OCI-LY1 (cell line): ENCODE measurements around the gene CD300LB.

Source experiments
- EZH2 ChIP-seq: fragments of 200-600 bp; sonication (generic), shearing (Covaris generic); IDR thresholded peaks from 2 replicates; pipeline ENCODE4 v1.8.0; 2017; ENCODE audit warnings: borderline replicate concordance, mixed run types, mild to moderate bottlenecking, antibody characterized with exemption, low read length, moderate library complexity, mixed read lengths
- TF ChIP-seq, protein P1 (sequence below): fragments of 200-600 bp; sonication (generic), shearing (Covaris generic); IDR thresholded peaks from 2 replicates; pipeline ENCODE4 v1.5.1; 2017; ENCODE audit warnings: mild to moderate bottlenecking, antibody characterized with exemption, low read length, moderate library complexity, mixed read lengths

DNA sequence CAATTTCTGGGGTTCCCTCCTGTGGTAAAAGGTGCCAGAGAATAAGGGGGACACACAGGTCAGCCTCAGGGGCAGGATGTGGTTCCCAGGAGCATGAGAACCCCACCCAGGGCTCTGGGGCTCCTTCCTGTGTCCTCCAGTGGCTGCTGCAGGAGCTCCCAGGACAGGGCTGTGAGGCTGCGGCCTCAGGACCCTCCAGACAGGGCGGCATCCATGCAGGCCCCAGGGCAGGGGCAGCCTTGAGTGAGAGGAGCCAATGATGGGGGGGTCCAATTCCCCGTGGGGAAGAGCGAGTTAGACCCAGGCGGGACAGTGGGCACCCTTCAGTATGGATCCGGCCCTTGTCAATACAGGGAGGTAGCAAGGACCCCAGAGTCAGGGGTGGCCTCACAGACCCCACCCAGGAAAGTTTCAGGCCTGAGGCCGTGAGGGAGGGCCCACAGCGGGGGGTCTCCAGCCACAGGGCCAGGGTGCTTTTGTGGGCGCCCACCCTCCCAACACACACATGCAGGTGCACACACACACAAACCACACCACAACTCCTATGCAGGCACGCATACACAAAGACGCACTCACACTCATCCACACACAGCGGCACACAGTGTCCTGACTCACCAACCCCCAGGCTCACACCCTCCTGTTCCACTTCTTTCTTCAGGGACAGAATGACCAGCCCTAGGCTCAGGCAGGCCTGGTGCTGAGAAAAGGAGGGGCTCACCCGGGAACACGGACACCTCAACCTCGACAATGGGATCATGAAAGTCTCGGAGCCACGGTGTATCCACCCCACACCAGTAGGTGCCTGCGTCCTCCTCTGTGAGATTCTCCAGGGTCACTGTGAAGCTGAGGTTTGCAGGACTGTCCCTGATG lies 12.9 kb upstream of the CD300LB start:
- TF ChIP-seq, protein P1, sequence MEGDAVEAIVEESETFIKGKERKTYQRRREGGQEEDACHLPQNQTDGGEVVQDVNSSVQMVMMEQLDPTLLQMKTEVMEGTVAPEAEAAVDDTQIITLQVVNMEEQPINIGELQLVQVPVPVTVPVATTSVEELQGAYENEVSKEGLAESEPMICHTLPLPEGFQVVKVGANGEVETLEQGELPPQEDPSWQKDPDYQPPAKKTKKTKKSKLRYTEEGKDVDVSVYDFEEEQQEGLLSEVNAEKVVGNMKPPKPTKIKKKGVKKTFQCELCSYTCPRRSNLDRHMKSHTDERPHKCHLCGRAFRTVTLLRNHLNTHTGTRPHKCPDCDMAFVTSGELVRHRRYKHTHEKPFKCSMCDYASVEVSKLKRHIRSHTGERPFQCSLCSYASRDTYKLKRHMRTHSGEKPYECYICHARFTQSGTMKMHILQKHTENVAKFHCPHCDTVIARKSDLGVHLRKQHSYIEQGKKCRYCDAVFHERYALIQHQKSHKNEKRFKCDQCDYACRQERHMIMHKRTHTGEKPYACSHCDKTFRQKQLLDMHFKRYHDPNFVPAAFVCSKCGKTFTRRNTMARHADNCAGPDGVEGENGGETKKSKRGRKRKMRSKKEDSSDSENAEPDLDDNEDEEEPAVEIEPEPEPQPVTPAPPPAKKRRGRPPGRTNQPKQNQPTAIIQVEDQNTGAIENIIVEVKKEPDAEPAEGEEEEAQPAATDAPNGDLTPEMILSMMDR: no peak
- no peak for TF ChIP-seq EZH2
